ENCODE data around the gene SCRT2. TPM values are rescaled to one million over a fixed set of nuclear protein-coding genes. Genes with fewer than 3 reads are reported as not detected.

Gene SCRT2
- total and polyA plus RNA-seq, 2 of the 8 experiments (the other 6 are each of a cell fraction or from before 2014, with no cell fraction given), result 0.12 to 0.34 TPM

GRCh38 chr20:682123-682522 lies 6.5 kb upstream of the SCRT2 start:
- Histone ChIP-seq H3K23me2 (ENCODE audit: low read depth, low read length) (no peaks in the 10 kb centered on the region), H3K4ac (replicated peaks; ENCODE audit: insufficient read length, low read depth, low read length) (no peak overlapping the region), H3K23ac (ENCODE audit: insufficient read length) (no peak overlapping the region), H3K36me3 (ENCODE audit: control insufficient read depth in 2 of 4, insufficient read depth in 4 of 4, low read length in 3 of 4) (no peaks in the 10 kb centered on the region), H4K8ac (ENCODE audit: extremely low read depth, insufficient read depth, low read length) (no peak overlapping the region), H2BK120ac (replicated peaks; ENCODE audit: low read depth, low read length) (no peak overlapping the region), H3K4me1 (replicated peaks in 1 of 4; ENCODE audit: control insufficient read depth in 3 of 4, insufficient read depth in 4 of 4, low read length in 3 of 4) (no peaks in the 10 kb centered on the region), H3K9ac (replicated peaks in 1 of 4; ENCODE audit: extremely low read depth in 1 of 4, low read depth in 3 of 4, low read length in 3 of 4) (no peak overlapping the region), H3K4me3 (ENCODE audit: extremely low read depth in 1 of 4, insufficient read depth in 2 of 4, low read depth in 3 of 4, low read length in 4 of 4) (no peak overlapping the region), H2BK15ac (ENCODE audit: low read length) (no peak overlapping the region), H2AK5ac (ENCODE audit: low read depth, low read length) (no peak overlapping the region), H3K27ac (ENCODE audit: low read depth, low read length) (no peak overlapping the region), H3K79me1 (ENCODE audit: low read depth, low read length) (no peaks in the 10 kb centered on the region), H2AFZ (ENCODE audit: low read length) (no peak overlapping the region), H4K20me1 (replicated peaks in 1 of 2; ENCODE audit: control insufficient read depth in 1 of 2, insufficient read depth in 2 of 2, low read length in 2 of 2) (no peaks in the 10 kb centered on the region), H2BK20ac (ENCODE audit: low read length) (no peak overlapping the region), H3K14ac (ENCODE audit: insufficient read length) (no peak overlapping the region), H3K56ac (replicated peaks; ENCODE audit: insufficient read length, low read depth, low read length) (no peak overlapping the region), H2BK5ac (ENCODE audit: low read depth, low read length) (no peak overlapping the region), H3K4me2 (ENCODE audit: insufficient read depth in 1 of 2, low read depth in 2 of 2, low read length in 2 of 2) (no peak overlapping the region), H3K18ac (ENCODE audit: extremely low read depth, low read length) (no peak overlapping the region), H4K5ac (ENCODE audit: insufficient read length, low read depth, low read length) (no peak overlapping the region), H3K79me2 (ENCODE audit: control insufficient read depth in 1 of 2, insufficient read depth in 2 of 2, low read length in 2 of 2) (no peaks in the 10 kb centered on the region), H2BK12ac (ENCODE audit: low read depth, low read length) (no peak overlapping the region), H3K27me3 (replicated peaks in 1 of 4; ENCODE audit: control insufficient read depth in 3 of 4, extremely low read depth in 1 of 4, insufficient read depth in 3 of 4, low read length in 3 of 4) (peaks cover 0 to 1% (median under 1%) of the 10 kb centered on the region in 4 experiments; a peak in 5 of 7 replicates), H3K9me3 (ENCODE audit: insufficient read depth in 2 of 2, low read depth in 1 of 2, low read length in 1 of 2) (no peaks in the 10 kb centered on the region), H4K91ac (replicated peaks; ENCODE audit: insufficient read length, low read length) (no peak overlapping the region)
- 93% methylated on average over 1 of the region's 1 CpG; no CpG with 5 or more reads in 1 of the 2 experiments for WGBS, 2 experiments (ENCODE audit: extremely low coverage in 1 of 2, insufficient coverage in 1 of 2, insufficient read length in 1 of 2, insufficient replicate concordance in 2 of 2, low coverage in 1 of 2, low lambda C conversion rate in 2 of 2, missing lambda C conversion rate in 1 of 2)
- POLR2A ChIA-PET (ENCODE audit: partially characterized antibody), result interaction anchor here (1.3 to 2.2 kb wide), 2 partner anchors 15 to 46 kb away, joined by 4 to 5 read pairs; no protein-coding TSS in a partner anchor
- DNase-seq (ENCODE audit: low read depth in 1 of 2, low spot score in 2 of 2) (no peak), FAIRE-seq (no peak)
- CTCF ChIA-PET (ENCODE audit: partially characterized antibody), result interaction anchor here (1.0 to 14.1 kb wide), 4 partner anchors 8 to 57 kb away, joined by 5 to 116 read pairs (median 7); no protein-coding TSS in a partner anchor
- TF ChIP-seq, protein P1, sequence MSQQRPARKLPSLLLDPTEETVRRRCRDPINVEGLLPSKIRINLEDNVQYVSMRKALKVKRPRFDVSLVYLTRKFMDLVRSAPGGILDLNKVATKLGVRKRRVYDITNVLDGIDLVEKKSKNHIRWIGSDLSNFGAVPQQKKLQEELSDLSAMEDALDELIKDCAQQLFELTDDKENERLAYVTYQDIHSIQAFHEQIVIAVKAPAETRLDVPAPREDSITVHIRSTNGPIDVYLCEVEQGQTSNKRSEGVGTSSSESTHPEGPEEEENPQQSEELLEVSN (IDR thresholded peaks at IDR 0.05), result no peak
- TF ChIP-seq SP4 (IDR thresholded peaks at IDR 0.05; ENCODE audit: low read length) (no peak), POLR2AphosphoS5 (IDR thresholded peaks at IDR 0.05; ENCODE audit: low read depth, low read length) (no peak), JUN (IDR thresholded peaks at IDR 0.05; ENCODE audit: low read depth, low read length) (no peak), MAFK (IDR thresholded peaks at IDR 0.05; ENCODE audit: low read depth, low read length) (no peak), SAP30 (IDR thresholded peaks at IDR 0.05; ENCODE audit: insufficient read depth, insufficient replicate concordance, low read length) (no peak), SIN3A (conservative IDR thresholded peaks at IDR 0.05 in 1 of 2, IDR thresholded peaks at IDR 0.05 in 1 of 2; ENCODE audit: low read depth in 1 of 2, low read length in 2 of 2) (no peak)
